ENCODE data around the gene FHIT.

The FHIT gene

GRCh38 chr3:59800481-59800880 is 1450.8 kb downstream of the FHIT start:
- no peak for DNase-seq

- DNase-seq: no peak
Observed at GRCh38 chr3:59798372-59799086, 1452.7 kb downstream of the FHIT start.

GRCh38 chr3:59797533-59797932 is 1453.7 kb downstream of the FHIT start:
- no peak for DNase-seq

- no peak for DNase-seq
Observed at GRCh38 chr3:59796456-59796855, 1454.8 kb downstream of the FHIT start.

GRCh38 chr3:59795756-59796155 is 1455.5 kb downstream of the FHIT start:
- no peak for DNase-seq

- DNase-seq: no peak
Observed at GRCh38 chr3:59793976-59794375, 1457.3 kb downstream of the FHIT start.

GRCh38 chr3:59791774-59792308 is 1459.4 kb downstream of the FHIT start:
- no peak for DNase-seq

GRCh38 chr3:59790241-59790640 is 1461.0 kb downstream of the FHIT start:
- no peak for DNase-seq

GRCh38 chr3:59788801-59789200 is 1462.5 kb downstream of the FHIT start:
- DNase-seq: no peak

GRCh38 chr3:59788133-59788532 is 1463.1 kb downstream of the FHIT start:
- no peak for DNase-seq

GRCh38 chr3:59786374-59786773 is 1464.9 kb downstream of the FHIT start:
- no peak for DNase-seq

GRCh38 chr3:59784164-59784563 is 1467.1 kb downstream of the FHIT start:
- DNase-seq: no peak

- no peak for DNase-seq
Observed at GRCh38 chr3:59783468-59783988, 1467.7 kb downstream of the FHIT start.

- DNase-seq: no peak
Observed at GRCh38 chr3:59782664-59783063, 1468.6 kb downstream of the FHIT start.

GRCh38 chr3:59780209-59780608 is 1471.0 kb downstream of the FHIT start:
- DNase-seq: no peak

- no peak for DNase-seq
Observed at GRCh38 chr3:59779260-59779659, 1472.0 kb downstream of the FHIT start.

- DNase-seq: no peak
Observed at GRCh38 chr3:59777667-59778077, 1473.6 kb downstream of the FHIT start.

- no peak for DNase-seq
Observed at GRCh38 chr3:59777066-59777465, 1474.2 kb downstream of the FHIT start.

- no peak for DNase-seq
Observed at GRCh38 chr3:59775761-59776325, 1475.4 kb downstream of the FHIT start.

GRCh38 chr3:59775106-59775505 is 1476.1 kb downstream of the FHIT start:
- no peak for DNase-seq

GRCh38 chr3:59774634-59775033 is 1476.6 kb downstream of the FHIT start:
- DNase-seq: no peak

GRCh38 chr3:59774000-59774399 is 1477.3 kb downstream of the FHIT start:
- DNase-seq: no peak

- DNase-seq: no peak
Observed at GRCh38 chr3:59772416-59773408, 1478.5 kb downstream of the FHIT start.
